Measurements from ENCODE around the gene DENND1A.

DENND1A gene

DNA sequence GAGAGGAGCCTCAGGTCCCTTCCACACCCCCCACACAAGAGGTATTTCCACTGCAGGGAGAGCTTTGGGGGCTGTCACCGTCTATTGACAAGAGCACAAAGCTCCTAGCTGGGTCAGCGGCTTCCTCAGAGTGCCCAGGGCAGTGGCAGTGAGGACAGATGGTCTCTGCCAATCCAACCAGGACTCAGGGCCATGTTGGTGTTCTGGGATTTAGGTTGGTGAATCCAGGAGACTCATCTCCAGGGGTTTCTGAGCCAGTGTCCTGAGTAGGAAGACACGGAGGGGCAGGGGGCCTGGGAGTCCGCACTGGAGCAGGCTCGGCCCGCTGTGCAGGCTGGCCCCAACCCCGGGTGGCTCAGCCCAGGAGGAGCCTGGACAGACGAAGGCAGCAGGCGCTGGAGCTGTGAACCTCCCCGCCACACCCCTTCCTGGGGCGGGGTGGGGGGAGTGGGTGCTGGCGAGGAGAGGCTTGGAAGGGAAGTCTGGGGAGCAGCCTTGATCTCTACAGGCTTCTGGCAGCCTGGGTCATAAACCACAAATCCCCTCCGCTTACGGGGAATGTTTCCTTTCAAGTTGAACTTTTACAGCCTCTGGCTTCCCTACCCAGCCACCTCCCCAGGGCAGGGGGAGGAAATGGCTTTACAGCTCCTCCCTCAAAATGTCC, 554.3 kb downstream of the DENND1A start:
- no peak for DNase-seq

DNA sequence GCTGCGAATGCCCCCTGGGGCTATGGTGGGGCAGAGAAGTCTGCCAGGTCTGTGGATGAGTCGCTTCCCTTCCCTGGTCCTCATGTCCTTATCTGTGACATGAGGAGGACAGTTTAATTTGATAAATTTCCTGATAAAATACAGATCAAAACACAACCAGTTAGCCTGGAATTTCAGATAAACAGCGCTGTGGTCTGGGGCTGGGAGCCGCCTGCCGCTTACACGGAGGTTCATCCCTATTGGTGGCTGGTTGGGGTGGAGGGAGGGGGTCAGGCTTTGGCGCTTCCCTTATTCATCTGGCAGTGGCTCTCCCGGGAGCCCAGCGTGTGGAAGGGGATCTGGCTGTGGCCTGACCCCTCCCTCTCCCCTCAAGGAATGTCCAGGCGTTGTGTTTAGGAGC, 556.0 kb downstream of the DENND1A start:
- no peak for DNase-seq

DNA sequence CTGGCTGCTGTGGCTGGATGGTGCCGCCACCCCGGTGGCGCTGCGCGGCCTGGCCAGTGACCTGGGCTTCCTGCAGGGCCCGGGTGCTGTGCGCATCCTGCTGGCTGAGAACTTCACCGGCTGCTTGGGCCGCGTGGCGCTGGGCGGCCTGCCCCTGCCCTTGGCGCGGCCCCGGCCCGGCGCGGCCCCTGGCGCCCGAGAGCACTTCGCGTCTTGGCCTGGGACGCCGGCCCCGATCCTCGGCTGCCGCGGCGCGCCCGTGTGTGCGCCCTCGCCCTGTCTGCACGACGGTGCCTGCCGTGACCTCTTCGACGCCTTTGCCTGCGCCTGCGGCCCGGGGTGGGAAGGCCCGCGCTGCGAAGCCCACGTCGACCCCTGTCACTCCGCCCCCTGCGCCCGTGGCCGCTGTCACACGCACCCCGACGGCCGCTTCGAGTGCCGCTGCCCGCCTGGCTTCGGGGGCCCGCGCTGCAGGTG, 556.4 kb downstream of the DENND1A start:
- no peak for DNase-seq

DNA sequence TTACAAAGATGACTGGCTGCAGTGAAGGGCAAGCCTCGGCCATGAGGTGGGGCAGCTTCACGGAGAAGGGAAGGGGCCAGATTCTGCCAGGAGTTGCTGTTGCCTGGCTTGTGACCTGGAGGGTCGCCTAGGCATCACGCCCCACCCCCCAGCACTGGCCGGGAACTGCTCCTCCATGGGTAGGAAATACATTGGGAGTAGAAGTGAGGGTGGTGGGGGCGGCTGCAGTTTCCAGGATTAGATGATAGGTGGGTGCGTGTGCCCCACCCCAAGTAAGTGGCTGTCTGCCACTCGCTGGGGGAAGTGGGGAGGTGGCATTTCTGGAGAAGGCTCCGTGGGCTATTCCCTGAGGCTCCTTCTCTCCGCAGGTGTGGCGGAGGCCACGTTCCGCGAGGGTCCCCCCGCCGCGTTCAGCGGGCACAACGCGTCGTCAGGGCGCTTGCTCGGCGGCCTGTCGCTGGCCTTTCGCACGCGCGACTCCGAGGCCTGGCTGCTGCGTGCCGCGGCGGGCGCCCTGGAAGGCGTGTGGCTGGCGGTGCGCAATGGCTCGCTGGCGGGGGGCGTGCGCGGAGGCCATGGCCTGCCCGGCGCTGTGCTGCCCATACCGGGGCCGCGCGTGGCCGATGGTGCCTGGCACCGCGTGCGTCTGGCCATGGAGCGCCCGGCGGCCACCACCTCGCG, 557.0 kb downstream of the DENND1A start:
- no peak for DNase-seq

DNA sequence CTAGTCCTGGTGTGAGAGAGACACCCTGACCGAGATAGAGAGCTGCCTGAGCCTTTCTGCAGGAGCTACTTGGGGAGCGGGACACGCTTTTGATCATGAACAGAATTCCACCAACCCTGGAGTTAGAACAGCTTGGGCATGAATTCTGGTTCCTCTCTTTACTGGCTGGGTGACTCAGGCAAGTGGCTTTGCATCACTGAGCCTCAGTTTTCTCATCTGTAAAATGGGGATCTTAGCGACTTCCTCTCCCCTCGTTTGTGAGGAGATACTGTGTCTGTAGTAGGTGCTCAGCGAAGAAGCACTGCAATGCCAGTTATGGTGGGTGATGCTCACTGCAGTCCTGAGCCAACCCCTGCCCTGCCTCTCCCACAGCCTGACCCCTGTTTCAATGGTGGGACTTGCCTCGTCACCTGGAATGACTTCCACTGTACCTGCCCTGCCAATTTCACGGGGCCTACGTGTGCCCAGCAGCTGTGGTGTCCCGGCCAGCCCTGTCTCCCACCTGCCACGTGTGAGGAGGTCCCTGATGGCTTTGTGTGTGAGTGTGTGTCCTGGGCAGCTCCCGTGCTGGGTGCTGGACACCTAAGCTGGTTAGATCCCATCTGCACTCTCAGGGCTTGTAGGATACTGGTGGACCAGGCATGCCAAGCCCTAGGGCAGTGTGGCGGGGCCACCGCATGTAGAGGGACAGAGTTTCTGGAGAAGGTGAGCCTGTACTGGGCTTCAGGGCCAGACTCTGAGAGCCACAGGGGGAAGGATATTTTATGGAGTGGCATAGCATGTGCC, 557.9 kb downstream of the DENND1A start:
- no peak for DNase-seq

DNA sequence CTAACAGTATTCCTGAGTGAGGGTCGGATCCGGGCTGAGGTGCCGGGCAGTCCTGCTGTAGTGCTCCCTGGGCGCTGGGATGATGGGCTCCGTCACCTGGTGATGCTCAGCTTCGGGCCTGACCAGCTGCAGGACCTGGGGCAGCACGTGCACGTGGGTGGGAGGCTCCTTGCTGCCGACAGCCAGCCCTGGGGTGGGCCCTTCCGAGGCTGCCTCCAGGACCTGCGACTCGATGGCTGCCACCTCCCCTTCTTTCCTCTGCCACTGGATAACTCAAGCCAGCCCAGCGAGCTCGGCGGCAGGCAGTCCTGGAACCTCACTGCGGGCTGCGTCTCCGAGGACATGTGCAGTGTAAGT, 558.7 kb downstream of the DENND1A start:
- DNase-seq, result no peak

DNA sequence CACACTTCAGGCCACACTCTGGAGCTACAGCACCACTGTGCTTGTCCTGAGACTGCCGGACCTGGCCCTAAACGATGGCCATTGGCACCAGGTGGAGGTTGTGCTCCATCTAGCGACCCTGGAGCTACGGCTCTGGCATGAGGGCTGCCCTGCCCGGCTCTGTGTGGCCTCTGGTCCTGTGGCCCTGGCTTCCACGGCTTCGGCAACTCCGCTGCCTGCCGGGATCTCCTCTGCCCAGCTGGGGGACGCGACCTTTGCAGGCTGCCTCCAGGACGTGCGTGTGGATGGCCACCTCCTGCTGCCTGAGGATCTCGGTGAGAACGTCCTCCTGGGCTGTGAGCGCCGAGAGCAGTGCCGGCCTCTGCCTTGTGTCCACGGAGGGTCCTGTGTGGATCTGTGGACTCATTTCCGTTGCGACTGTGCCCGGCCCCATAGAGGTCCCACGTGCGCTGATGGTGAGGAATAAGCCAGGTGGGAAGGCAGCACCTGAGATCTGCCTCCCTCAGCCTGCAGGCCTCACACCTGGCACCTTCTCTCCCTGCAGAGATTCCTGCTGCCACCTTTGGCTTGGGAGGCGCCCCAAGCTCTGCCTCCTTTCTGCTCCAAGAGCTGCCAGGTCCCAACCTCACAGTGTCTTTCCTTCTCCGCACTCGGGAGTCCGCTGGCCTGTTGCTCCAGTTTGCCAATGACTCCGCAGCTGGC, 559.2 kb downstream of the DENND1A start:
- DNase-seq, result no peak

DNA sequence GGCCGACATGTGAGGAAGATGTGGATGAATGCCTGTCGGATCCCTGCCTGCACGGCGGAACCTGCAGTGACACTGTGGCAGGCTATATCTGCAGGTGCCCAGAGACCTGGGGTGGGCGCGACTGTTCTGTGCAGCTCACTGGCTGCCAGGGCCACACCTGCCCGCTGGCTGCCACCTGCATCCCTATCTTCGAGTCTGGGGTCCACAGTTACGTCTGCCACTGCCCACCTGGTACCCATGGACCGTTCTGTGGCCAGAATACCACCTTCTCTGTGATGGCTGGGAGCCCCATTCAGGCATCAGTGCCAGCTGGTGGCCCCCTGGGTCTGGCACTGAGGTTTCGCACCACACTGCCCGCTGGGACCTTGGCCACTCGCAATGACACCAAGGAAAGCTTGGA, 559.8 kb downstream of the DENND1A start:
- no peak for DNase-seq

DNA sequence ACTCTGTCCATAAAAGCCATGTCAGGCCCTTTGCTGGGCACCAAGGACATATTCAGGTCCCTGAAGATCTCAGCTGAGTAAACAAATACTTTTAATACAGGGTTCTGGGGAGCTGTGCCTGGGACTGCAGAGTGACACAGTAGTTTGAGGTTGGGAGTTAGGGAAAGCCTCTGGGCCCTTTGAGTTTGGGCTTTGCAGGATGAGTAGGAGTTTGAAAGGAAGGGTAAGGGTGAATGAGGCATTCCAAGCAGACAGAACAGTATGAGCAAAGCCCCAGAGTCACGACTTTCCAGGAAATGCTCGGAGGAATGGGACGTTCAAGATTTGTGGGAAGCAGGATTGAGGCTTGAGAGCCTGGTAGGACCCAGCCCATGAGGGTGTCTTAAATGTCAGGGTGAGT, 560.6 kb downstream of the DENND1A start:
- DNase-seq, result no peak

DNA sequence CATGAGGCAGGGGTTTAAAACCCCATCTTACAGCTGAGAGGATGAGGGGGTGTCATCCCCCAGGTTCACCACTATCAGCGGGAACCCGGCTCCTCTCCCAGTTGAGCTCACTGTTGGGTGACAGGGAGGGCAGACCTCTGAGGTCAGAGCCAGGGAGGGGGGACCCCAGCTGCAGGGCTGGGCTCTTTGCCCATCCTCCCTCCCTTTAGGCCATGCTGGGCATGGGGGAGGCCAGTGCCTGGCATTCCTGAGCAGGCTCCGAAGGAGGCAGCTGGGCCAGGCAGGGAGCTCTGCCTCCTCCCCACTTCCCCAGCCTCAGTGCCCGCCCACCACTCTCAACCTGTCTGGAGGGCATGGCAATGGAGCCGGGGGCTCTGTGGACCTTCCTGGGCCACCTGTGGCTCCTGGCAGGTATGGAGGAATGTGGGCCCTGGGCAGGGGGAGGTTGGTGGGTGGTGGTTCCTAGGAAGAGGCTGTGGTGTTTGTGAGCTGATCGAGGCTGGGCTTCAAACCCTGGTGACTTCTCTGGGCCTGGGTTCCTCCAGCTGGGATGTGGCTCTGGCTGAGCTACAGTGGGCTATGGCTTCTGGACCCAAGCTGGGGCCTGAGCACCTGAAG, 561.3 kb downstream of the DENND1A start:
- no peak for DNase-seq

DNA sequence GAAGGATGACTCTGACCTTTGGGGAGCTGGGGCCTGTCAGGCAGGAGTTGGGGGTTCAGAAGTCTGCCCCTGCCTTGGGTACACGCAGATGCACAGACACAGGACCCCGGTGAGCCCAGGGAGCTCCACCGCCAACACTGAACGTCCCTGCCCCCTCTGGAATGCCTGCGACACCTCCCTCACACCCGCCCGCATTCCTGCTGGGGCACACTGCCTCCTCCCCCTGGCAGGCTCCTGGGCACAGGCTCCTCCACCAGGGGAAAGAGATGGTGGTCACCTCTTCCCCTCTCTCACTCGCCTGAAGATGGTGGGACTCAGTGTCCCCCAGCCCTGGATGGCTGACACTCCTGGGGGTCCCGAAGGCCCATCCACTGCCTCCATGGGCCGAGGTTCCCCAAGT, 561.9 kb downstream of the DENND1A start:
- no peak for DNase-seq

DNA sequence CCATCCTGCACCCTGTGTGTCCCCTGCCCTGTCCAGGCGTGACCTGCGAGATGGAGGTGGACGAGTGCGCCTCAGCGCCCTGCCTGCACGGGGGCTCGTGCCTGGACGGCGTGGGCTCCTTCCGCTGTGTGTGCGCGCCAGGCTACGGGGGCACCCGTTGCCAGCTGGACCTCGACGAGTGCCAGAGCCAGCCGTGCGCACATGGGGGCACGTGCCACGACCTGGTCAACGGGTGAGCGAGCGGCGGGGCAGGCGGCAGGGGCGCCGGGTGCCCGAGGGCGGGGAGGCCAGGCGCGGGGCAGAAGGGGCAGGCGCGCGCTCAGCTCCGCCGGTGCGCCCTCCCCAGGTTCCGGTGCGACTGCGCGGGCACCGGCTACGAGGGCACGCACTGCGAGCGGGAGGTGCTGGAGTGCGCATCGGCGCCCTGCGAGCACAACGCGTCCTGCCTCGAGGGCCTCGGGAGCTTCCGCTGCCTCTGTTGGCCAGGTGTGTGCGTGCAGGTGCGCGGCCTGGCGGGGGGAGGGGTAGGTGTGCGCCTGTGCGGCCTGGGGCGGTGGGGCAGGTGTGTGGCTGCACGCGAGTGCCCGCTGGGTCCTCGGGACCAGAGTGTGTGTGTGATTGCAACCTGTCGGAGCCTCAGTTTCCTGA, 563.9 kb downstream of the DENND1A start:
- DNase-seq, result no peak

DNA sequence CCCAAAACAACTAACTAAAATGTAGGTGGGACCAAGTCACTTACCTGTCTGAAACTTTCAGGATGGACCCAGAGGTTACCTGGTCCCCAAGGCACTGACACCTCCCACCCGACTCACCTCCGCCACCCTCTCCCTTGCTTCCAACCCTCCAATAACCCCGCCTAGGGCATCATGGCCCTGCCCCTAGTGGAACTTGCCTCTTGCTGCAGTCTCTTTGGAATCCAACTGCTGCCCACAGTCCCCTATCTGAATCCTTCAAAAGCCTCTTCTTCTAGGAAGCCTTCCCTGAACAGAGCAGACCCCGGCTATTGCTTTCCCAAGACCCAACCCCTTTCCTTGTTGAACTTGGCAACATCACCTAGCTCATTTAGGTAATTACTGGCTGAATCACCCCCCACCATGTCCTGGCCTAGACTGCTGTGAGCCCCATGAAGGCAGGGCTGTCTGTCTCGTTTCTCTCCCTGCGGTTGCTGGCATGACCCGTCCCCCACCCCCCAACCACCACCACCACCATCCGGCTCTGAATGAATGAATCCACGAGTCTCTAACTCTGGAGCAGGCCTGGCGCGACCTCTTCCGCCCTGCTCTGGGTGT, 564.5 kb downstream of the DENND1A start:
- DNase-seq, result no peak

DNA sequence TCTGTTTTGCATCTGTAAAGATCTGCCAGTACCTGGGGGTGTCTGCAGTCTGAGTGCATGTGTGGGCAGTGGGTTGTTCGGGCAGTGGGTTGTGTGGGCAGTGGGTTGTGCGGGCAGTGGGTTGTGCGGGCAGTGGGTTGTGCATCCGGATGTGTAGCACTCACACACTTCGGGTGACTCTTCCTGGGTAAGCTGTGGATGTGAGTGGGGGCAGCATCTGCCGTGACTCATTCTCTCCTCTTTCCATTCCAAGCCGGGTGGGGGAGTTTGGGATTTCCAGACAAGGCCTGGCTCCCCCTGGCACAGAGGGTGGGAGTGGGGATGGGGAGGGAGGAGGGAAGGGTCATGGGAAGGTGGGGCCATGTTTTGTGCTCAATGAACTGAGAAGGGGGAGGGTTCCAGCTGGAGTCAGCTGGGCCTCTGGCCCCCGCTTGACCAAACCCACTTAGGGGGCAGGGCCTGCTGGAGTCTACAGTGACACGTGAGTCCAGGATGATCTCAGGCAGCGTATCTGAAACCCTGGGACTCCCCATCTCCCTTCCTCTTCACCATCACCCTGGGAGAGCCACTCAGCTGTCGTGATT, 565.6 kb downstream of the DENND1A start:
- no peak for DNase-seq

DNA sequence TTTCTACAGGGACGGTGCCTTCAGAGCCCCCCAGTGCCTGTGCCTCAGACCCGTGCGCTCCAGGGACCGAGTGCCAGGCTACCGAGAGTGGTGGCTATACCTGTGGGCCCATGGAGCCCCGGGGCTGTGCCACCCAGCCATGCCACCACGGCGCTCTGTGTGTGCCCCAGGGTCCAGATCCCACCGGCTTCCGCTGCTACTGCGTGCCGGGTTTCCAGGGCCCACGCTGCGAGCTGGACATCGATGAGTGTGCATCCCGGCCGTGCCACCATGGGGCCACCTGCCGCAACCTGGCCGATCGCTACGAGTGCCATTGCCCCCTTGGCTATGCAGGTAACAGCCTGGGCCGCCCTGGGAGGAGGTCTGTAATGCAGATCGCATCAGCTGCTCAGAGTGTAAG, 567.1 kb downstream of the DENND1A start:
- DNase-seq, result no peak

DNA sequence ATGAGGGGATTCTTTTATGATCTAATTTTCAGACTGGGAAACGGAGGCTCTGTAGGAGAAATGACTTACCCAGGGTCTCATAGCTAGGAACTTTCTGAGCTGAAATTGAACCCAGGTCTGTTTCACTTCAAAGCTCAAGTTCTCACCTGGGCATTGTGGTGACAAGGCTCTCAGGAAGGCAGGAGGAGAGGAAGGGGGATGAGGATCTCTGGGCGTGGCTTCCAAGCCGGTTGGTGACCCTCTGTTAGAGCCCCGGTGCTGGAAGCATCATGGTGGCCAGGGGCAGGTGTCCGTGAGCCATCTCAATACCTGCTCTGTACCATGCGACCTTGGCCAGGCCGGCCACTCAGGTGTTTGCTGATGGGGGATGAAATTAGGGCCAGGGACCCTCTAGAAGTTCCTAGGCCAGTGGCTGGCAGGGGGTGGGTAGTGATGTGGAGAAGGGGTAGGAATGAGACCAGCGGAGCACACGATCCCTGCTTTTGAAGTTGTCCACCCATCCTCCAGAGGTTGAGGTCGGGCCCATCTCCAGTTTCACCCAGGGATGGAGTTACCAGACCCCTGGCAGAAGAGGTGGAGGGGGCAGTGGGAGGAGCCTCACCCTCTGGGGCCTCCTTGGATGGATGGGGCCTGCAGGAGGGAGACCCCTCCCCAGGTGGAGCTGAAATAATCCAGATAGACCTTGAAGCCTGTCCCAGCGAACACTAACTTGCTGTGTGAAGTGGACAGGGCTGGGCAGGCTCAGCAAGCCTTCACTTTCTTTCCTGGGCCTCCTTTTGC, 568.0 kb downstream of the DENND1A start:
- no peak for DNase-seq

DNA sequence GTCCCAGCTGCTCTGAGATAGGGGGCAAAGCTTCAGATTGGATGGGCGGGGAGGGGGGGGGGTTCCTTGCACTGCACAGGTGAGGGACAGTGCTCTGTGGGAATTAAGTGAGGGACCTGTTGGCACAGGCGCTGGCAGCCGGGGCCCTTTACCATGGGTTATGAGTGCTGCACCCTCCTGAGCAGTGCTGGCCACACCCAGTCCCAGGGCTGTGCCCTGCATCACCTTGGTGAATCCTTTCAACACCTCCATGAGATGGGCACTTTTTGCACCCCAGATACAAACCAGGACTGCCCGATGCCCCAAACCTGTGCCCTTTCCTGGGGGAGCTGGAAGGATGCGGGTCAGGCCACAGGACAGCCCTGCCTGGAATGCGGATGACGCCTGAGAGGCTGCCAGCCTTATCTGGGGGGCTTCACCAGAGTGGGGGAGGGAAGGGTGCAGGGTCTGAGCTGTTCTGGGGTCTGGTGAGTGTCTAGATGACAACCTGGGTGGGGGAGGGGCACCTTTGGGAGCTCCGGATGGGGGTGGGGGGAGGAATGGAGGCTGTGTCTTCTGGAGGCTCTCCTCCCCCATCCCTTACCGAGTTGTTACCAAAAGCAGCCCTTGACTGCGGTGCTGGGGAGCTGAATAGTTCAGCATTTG, 568.7 kb downstream of the DENND1A start:
- DNase-seq, result no peak

DNA sequence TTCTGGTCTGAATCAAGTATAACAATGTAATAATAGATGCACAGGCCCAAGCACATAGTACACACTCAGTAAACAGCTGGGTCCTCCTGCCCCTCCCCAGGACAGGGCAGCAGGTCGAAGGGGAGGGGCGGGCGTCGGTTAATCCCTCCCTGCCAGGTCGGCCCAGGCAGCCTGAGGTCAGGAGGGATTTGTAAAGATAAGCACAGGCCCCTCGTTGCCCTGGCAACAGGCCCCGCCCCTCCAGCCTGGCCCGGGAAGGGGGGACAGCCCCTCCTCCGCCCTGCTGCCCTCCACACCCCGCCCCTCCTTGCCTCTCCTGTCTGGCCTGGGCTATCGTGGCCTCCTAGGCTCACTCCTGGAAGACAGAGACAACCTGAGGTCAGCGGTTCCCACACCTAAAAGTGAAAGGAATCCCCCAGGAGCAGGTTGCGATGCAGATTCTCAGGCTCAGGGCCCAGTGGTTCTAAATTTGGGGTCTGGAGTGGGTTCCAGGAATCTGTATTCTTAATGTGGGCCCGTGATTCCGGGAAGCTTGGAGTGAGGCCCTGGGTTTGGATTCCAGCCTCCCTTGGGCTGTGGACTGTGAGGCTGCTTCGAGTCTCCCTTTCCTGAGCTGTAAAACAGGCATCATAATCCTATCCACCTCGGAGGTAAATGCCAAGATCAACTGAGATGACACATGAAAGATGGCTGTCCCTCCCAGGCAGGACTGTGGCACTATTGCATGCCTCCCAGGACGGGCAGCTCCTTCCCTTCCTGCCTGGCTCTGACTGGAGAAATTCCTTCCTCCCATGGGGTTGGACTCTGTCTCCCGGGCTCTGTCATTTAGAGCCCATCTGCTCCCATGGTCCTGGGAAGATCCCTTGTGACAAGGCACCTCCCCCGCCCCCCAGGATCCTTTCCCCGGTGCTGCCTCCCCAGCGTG, 569.5 kb downstream of the DENND1A start:
- peak; percentile 86 for DNase-seq

DNA sequence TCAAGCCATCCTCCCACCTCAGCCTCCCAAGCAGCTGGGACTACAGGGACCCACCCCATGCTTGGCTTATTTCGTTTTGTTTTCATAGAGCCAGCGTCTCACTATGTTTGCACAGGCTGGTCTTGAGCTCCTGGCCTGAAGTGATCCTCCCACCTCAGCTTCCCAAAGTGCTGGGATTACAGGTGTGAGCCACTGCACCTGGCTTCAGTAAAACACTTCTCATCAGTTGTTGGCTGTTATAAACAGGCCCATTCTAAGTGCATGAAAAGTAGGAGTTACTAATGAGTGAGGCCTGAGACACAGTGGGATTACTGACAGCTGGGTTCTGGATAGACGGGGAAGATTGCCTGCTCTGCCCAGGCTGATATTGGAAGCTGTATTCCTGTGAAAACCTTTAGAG, 570.4 kb downstream of the DENND1A start:
- DNase-seq, result peak; percentile 77

Data from NCI-H774 (cell line).